HK-2 (cell line): ENCODE data around the gene DNAH2.
"Not testable (repeated sequence)": the region's sequence is repeated elsewhere in the genome, so short reads cannot be mapped to it uniquely, and the experiment has no call there.

Source experiments
- DNase-seq: peaks from one replicate; pipeline ENCODE4 v3.0.0-alpha.2; 2018; ENCODE audit not compliant: unreplicated experiment

The DNAH2 gene

DNA sequence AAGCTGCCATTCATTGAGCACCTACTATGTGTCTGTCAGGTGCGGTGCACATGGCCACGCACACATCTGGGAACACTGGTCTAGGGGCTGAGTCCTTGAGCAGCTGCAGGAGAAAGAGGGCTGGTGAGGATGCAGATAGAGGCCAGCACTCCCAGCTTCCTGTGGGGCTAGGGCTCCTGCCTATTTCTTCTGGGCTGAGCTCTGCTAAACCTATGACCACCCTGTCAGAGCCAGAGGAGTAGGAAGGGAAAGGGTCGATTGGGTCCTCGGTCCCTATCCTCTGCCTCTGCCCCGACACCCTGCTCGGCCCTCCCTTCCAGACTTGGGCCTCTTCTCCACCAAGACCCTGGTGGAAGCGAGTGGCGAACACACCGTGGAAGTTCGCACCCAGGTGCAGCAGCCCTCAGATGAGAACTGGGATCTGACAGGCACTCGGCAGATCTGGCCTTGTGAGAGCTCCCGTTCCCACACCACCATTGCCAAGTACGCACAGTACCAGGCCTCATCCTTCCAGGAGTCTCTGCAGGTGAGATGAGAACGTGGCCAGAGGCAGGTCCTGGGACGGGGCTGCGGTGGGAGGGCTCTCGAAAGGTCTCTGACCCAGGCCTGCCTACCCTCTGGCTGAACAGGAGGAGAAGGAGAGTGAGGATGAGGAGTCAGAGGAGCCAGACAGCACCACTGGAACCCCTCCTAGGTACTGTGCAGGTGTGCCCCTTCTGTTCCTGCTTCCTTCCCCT lies 133.3 kb downstream of the DNAH2 start:
- DNase-seq: no peak

DNA sequence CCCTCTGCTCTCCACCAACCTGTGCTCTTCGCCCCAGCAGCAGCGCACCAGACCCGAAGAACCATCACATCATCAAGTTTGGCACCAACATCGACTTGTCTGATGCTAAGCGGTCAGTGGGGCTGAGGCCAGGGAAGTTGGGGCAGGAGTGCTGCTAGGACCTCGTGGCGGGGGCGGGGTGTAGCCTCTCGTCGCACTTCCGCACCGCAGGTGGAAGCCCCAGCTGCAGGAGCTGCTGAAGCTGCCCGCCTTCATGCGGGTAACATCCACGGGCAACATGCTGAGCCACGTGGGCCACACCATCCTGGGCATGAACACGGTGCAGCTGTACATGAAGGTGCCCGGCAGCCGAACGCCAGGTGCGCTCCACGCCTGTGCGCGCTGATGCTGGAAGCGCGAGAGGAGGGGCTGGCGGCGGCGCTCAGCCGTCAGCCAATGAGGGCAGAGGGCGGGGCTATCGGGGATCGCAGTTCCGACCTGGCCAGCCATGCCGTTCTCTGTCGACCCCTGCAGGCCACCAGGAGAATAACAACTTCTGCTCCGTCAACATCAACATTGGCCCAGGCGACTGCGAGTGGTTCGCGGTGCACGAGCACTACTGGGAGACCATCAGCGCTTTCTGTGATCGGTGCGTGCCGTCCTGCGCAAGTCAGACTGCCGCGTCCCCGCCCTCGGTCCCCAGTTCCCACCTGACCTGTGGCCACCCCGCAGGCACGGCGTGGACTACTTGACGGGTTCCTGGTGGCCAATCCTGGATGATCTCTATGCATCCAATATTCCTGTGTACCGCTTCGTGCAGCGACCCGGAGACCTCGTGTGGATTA lies 134.1 kb downstream of the DNAH2 start:
- peak; percentile 31 for DNase-seq

DNA sequence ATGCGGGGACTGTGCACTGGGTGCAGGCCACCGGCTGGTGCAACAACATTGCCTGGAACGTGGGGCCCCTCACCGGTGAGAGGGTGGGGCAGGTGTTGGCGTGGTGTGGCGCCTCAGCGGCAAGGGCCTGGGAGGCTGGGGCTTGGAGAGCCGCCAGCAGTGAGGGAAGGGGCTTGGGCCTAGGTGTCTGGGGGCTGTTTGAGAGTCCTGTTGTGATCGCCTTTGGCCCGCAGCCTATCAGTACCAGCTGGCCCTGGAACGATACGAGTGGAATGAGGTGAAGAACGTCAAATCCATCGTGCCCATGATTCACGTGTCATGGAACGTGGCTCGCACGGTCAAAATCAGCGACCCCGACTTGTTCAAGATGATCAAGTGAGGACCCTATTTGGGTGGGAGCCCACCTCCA lies 134.7 kb downstream of the DNAH2 start:
- no peak for DNase-seq

- no peak for DNase-seq
Measured at GRCh38 chr17:7852919-7853690, 135.6 kb downstream of the DNAH2 start.

DNA sequence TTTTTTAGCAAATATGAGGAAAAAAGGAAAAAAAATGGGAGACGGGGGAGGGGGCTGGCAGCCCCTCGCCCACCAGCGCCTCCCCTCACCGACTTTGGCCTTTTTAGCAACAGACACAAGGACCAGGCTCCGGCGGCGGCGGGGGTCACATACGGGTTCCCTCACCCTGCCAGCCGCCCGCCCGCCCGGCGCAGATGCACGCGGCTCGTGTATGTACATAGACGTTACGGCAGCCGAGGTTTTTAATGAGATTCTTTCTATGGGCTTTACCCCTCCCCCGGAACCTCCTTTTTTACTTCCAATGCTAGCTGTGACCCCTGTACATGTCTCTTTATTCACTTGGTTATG lies 136.1 kb downstream of the DNAH2 start:
- DNase-seq: no peak

DNA sequence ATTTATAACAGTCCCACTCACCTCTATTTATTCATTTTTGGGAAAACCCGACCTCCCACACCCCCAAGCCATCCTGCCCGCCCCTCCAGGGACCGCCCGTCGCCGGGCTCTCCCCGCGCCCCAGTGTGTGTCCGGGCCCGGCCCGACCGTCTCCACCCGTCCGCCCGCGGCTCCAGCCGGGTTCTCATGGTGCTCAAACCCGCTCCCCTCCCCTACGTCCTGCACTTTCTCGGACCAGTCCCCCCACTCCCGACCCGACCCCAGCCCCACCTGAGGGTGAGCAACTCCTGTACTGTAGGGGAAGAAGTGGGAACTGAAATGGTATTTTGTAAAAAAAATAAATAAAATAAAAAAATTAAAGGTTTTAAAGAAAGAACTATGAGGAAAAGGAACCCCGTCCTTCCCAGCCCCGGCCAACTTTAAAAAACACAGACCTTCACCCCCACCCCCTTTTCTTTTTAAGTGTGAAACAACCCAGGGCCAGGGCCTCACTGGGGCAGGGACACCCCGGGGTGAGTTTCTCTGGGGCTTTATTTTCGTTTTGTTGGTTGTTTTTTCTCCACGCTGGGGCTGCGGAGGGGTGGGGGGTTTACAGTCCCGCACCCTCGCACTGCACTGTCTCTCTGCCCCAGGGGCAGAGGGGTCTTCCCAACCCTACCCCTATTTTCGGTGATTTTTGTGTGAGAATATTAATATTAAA lies 136.7 kb downstream of the DNAH2 start:
- no peak for DNase-seq

GRCh38 chr17:7854851-7855659 lies 137.5 kb downstream of the DNAH2 start, which contains the start of gene TMEM88:
Gene TMEM88 (plus strand): TSS chr17:7855066. CDS start chr17:7855075, 9 bp downstream.
- DNase-seq: no peak

DNA sequence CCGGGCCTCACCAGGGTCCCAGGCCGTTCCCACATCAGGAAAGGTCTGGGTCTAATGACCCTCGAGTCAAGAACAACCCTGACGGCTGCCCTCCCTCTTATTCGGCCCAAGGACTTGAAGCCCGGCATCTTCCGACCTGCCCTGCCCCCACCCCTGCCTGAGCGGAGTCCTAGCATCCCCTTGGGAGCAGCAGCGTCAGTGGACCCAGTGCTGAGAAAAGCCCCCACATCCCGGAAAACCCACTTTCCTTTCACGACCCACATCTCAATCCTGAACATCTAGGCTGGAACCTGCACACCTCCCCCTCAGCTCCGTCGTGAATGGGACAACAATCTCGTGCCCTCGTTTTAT lies 138.1 kb downstream of the DNAH2 start:
- DNase-seq: no peak

DNA sequence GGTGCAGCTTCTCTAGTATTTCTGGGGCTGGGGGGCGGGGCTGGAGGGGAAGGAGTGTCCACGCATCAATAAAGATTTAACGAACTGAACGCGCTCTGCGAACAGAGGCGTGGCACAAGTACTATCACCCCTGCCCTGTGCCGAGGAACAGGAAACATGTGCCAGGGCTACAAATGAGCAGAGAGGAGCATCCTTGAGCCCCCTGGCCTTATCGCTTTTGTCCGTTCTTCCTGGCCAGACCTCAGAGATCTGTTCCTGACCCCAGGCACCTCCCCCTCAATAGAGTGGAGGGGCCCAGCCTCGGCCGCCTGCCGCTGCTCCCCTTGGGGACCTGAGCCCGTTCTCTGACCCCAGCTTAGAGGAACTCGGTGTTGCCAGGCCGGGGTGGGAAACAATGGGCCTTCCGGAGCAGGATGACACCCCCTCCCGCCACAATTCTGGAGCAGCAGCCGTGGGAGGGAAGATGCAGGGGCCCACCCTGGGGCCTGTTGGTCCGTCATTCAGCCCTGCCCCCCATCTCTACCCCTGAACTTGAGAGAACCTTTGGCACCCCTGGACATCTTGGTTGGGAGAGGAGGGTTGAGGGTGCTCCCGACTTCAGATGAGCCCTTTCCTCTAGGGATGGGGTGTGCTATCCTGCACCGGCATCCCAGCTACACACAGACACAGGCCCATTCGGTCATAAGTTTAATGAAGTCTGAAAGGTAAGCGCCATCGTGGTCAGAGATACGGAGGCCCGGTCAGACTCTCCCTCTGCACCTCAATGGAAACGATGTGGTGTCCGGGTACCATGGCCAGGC lies 138.7 kb downstream of the DNAH2 start:
- DNase-seq: peak; percentile 28

DNA sequence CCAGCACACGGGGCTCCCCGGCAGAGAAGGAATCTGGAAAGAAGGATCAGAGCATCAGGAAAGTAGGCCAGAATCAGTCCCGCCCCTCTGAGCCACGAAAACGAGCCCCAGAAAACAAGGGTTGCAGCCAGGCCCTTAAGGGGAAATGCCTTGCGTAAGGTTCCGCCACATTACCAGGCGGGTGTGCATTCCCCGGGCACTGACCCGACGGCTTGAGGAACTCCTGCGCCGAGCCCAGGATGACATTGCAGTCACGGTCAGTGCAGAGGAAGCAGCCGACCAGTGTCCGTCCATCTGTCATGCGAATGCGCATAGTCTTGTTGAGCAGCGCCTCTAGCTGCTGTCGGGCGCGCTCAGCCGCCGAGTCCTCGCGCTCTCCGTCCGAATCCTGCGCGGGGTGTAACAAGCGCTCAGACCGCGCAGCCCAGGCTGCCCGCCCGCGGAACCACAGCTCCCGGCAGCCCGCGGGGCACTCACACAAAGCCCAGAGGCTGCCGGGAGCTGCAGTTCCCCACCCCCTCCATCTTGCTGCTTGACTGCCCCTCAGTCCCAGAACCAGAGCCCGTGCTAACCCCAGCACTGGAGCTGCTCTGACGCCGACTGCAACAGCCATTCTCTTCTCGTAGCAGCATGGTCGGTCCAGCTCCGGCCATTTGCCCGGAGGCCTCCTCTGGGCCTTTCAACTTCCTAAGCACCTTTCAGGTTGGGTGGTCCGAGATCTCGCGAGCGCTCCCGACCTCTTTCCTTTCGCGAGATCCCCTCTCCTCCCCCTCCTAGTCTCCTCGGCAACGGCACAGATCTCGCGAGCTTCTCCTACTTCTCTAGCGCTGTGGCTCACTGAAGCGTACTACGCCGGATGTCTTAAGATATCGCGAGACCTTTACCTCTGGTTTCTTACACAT lies 139.5 kb downstream of the DNAH2 start, which contains the start of gene NAA38:
NAA38 (minus strand) TSS at position 749 of the 902 bp plus-strand sequence; CDS start at position 653, 96 bp downstream.
- peak; percentile 96 for DNase-seq

- peak; percentile 89 for DNase-seq
Measured at GRCh38 chr17:7857713-7858521, 140.4 kb downstream of the DNAH2 start, which contains the start of gene CYB5D1. Gene CYB5D1 (plus strand): TSS chr17:7858003. CDS start chr17:7858135, 132 bp downstream.

GRCh38 chr17:7858522-7858810 lies 140.9 kb downstream of the DNAH2 start:
- DNase-seq: peak; percentile 49

- no peak for DNase-seq
Measured at GRCh38 chr17:7859028-7859427, 141.5 kb downstream of the DNAH2 start.

GRCh38 chr17:7862692-7863437 lies 145.3 kb downstream of the DNAH2 start:
- DNase-seq: peak; percentile 26

- not testable (repeated sequence) for DNase-seq
Measured at GRCh38 chr17:7864384-7864783, 146.8 kb downstream of the DNAH2 start.

- DNase-seq: no peak
Measured at GRCh38 chr17:7864995-7865650, 147.6 kb downstream of the DNAH2 start.

GRCh38 chr17:7867881-7868329 lies 150.4 kb downstream of the DNAH2 start:
- no peak for DNase-seq
